SK-N-SH (cell line): ENCODE measurements around the gene ALKBH1. TPM values are rescaled to one million over a fixed set of nuclear protein-coding genes. Genes with fewer than 3 reads are reported as not detected.
"Not testable (repeated sequence)": the region's sequence is repeated elsewhere in the genome, so short reads cannot be mapped to it uniquely, and the experiment has no call there.

Source experiments
- CTCF ChIA-PET: fragments of 300-600, 350-600 bp; formaldehyde crosslinking; extraction: SDS; loops from one replicate; lab custom pipeline; 2021; lab: Yijun Ruan, JAX
- POLR2A ChIA-PET: fragments of 350-600 bp; sonication (Branson Sonifier 250); formaldehyde crosslinking; extraction: SDS; loops from one replicate; lab custom pipeline; 2020; ENCODE audit warnings: antibody characterized with exemption, inconsistent platforms; lab: Yijun Ruan, JAX
- DNase-seq: peaks from one replicate; pipeline ENCODE4 v3.0.0; 2012
- H2AFZ ChIP-seq: fragments of 200-600 bp; sonication (generic); 2 replicates; pipeline ENCODE4 v1.8.1; 2016; ENCODE audit warnings: antibody characterized with exemption, mild to moderate bottlenecking, low read depth
- H3F3A ChIP-seq: fragments of 200-600 bp; sonication (generic); replicated peaks from 2 replicates; pipeline ENCODE3; 2016; ENCODE audit warnings: antibody characterized with exemption, mild to moderate bottlenecking; ENCODE audit not compliant: insufficient read depth
- H3K27ac ChIP-seq, 2 experiments: fragments of 200-500 bp in 1 of 2; fragments of 200-600 bp in 1 of 2; sonication (Bioruptor generic) in 1 of 2; sonication (generic), shearing (Covaris generic) in 1 of 2; 2 replicates each; pipeline versions ENCODE4 v1.5.1 to v1.6.1; 2014 to 2016; ENCODE audit warnings: low read depth in 2 of 2, inconsistent platforms in 1 of 2, low read length in 1 of 2, mild to moderate bottlenecking in 1 of 2, mixed read lengths in 1 of 2
- H3K27me3 ChIP-seq: fragments of 200-600 bp; sonication (generic), shearing (Covaris generic); 2 replicates; pipeline ENCODE4 v1.6.1; 2016; ENCODE audit warnings: mixed run types; ENCODE audit not compliant: insufficient read depth
- H3K36me3 ChIP-seq, 2 experiments: fragments of 200-500 bp in 1 of 2; fragments of 200-600 bp in 1 of 2; sonication (Bioruptor generic) in 1 of 2; sonication (generic) in 1 of 2; replicated peaks in 1 of 2; 2 replicates each; pipeline versions ENCODE3 to v1.5.1; 2014 to 2016; ENCODE audit warnings: low read length in 1 of 2, mild to moderate bottlenecking in 1 of 2; ENCODE audit not compliant: insufficient read depth in 2 of 2, control insufficient read depth in 1 of 2
- H3K4me1 ChIP-seq, 2 experiments: fragments of 200-500 bp in 1 of 2; fragments of 200-600 bp in 1 of 2; sonication (Bioruptor generic) in 1 of 2; sonication (generic), shearing (Covaris generic) in 1 of 2; 2 replicates each; pipeline versions ENCODE4 v1.5.1 to v1.6.1; 2014 to 2016; ENCODE audit warnings: low read depth in 1 of 2, low read length in 1 of 2, mixed run types in 1 of 2; ENCODE audit not compliant: insufficient read depth in 2 of 2, control insufficient read depth in 1 of 2
- H3K4me2 ChIP-seq: fragments of 200-600 bp; sonication (generic), shearing (Covaris generic); 2 replicates; pipeline ENCODE4 v1.6.1; 2017; ENCODE audit warnings: mixed run types
- H3K4me3 ChIP-seq, 2 experiments: fragments of 200-500 bp in 1 of 2; fragments of 200-600 bp in 1 of 2; sonication (Bioruptor generic) in 1 of 2; sonication (generic), shearing (Covaris generic) in 1 of 2; 2 replicates each; pipeline versions ENCODE4 v1.5.1 to v1.8.1; 2014 to 2016; ENCODE audit warnings: low read depth in 2 of 2, inconsistent platforms in 1 of 2, low read length in 1 of 2, mild to moderate bottlenecking in 1 of 2, mixed read lengths in 1 of 2, moderate library complexity in 1 of 2
- H3K79me2 ChIP-seq: fragments of 200-600 bp; sonication (generic); 2 replicates; pipeline ENCODE4 v1.8.1; 2017; ENCODE audit warnings: mild to moderate bottlenecking; ENCODE audit not compliant: insufficient read depth
- H3K9ac ChIP-seq: fragments of 200-600 bp; sonication (generic); 2 replicates; pipeline ENCODE4 v1.6.1; 2017; ENCODE audit warnings: mixed run types
- H3K9me2 ChIP-seq: fragments of 200-600 bp; sonication (generic); 2 replicates; pipeline ENCODE4 v1.6.1; 2017; ENCODE audit warnings: mixed run types
- H3K9me3 ChIP-seq: fragments of 200-600 bp; sonication (generic); 2 replicates; pipeline ENCODE4 v1.6.1; 2017; ENCODE audit warnings: mixed run types, mild to moderate bottlenecking, moderate library complexity
- H4K20me1 ChIP-seq: fragments of 200-600 bp; sonication (generic); 2 replicates; pipeline ENCODE4 v1.6.1; 2017; ENCODE audit warnings: mild to moderate bottlenecking, mixed run types; ENCODE audit not compliant: insufficient read depth
- CHD2 ChIP-seq: fragments of 150-350 bp; IDR thresholded peaks from 2 replicates; pipeline ENCODE4 v1.6.1; 2018; ENCODE audit warnings: low read length; ENCODE audit not compliant: partially characterized antibody
- ELF1 ChIP-seq: IDR thresholded peaks from 2 replicates; pipeline ENCODE4 v1.4.0; 2012
- EP300 ChIP-seq, 2 experiments: IDR thresholded peaks; 2 replicates each; pipeline versions ENCODE4 v1.4.0 to v1.6.1; 2012; ENCODE audit warnings: borderline replicate concordance in 1 of 2, low read depth in 1 of 2, low read length in 1 of 2
- EZH2phosphoT487 ChIP-seq: fragments of 200-600 bp; sonication (generic); IDR thresholded peaks from 2 replicates; pipeline ENCODE4 v1.6.1; 2017; ENCODE audit warnings: low read depth, mixed run types, mild to moderate bottlenecking, antibody characterized with exemption, moderate library complexity, borderline replicate concordance
- FOSL2 ChIP-seq: IDR thresholded peaks from 2 replicates; pipeline ENCODE4 v1.4.0; 2012; ENCODE audit warnings: low read depth, mild to moderate bottlenecking, moderate library complexity, borderline replicate concordance
- FOXJ3 ChIP-seq: sonication (generic); formaldehyde crosslinking; IDR thresholded peaks from 2 replicates; pipeline ENCODE4 v1.5.1; 2020; ENCODE audit warnings: mild to moderate bottlenecking, missing genetic modification reagents
- MEF2A ChIP-seq: IDR thresholded peaks from 2 replicates; pipeline ENCODE4 v1.4.0; 2012; ENCODE audit warnings: low read depth, borderline replicate concordance
- MXI1 ChIP-seq: IDR thresholded peaks from 2 replicates; pipeline ENCODE4 v1.6.1; 2012; ENCODE audit warnings: mild to moderate bottlenecking, low read depth, low read length, improper control_type of control experiment
- POLR2AphosphoS5 ChIP-seq: IDR thresholded peaks from 2 replicates; pipeline ENCODE4 v1.6.1; 2012; ENCODE audit warnings: low read depth, low read length
- RAD21 ChIP-seq: IDR thresholded peaks from 2 replicates; pipeline ENCODE4 v1.6.1; 2012; ENCODE audit warnings: mild to moderate bottlenecking, low read length
- REST ChIP-seq: IDR thresholded peaks from 2 replicates; pipeline ENCODE4 v1.6.1; 2012; ENCODE audit warnings: mild to moderate bottlenecking, low read depth, low read length, moderate library complexity
- RXRA ChIP-seq: IDR thresholded peaks from 2 replicates; pipeline ENCODE4 v1.4.0; 2012; ENCODE audit warnings: low read depth, mild to moderate bottlenecking, borderline replicate concordance
- SMC3 ChIP-seq: IDR thresholded peaks from 2 replicates; pipeline ENCODE4 v1.6.1; 2012; ENCODE audit warnings: low read depth, low read length, improper control_type of control experiment
- TCF12 ChIP-seq: IDR thresholded peaks from 2 replicates; pipeline ENCODE4 v1.4.0; 2012
- YY1 ChIP-seq: IDR thresholded peaks from 2 replicates; pipeline ENCODE4 v1.4.0; 2012; ENCODE audit warnings: low read depth, mild to moderate bottlenecking
- WGBS: methylation state at CpG from one replicate; pipeline ENCODE4 v1.1.6; 2017; ENCODE audit warnings: low lambda C conversion rate; 5-methylcytosine and 5-hydroxymethylcytosine counted together
- polyA plus RNA-seq, 3 experiments: library from polyadenylated mRNA; depleted of rRNA; stranded (reverse); fragments of >200 nt; gene quantifications; 2 replicates each; pipeline ENCODE4 v1.2.3, GENCODE V29; 2012
- TF ChIP-seq, protein P1 (sequence below): fragments of 200-600 bp; sonication (generic); IDR thresholded peaks from 2 replicates; pipeline ENCODE4 v1.6.1; 2017; ENCODE audit warnings: antibody characterized with exemption, mild to moderate bottlenecking, moderate library complexity

ALKBH1 gene
- polyA plus RNA-seq, 1 of the 3 experiments (the other 2 are of a cell fraction), result 10.7 TPM

GRCh38 chr14:77663293-77663692, 44.5 kb downstream of the ALKBH1 start:
- H3K4me2 ChIP-seq, result no peak overlapping the region
- 77% methylated on average over 6 of the region's 6 CpGs for WGBS
- no peaks in the 10 kb centered on the region for H3K79me2 ChIP-seq
- H3K36me3 ChIP-seq, result no peaks in the 10 kb centered on the region
- ChIA-PET CTCF (interaction anchor here (1.0 kb wide), 1 partner anchor 8 kb away, joined by 4 read pairs; no protein-coding TSS in a partner anchor), POLR2A (no interaction called here)
- no peak overlapping the region for H2AFZ ChIP-seq
- H4K20me1 ChIP-seq, result no peaks in the 10 kb centered on the region
- DNase-seq, result no peak
- H3K27ac ChIP-seq, result peak overlapping the region in 1 of 2 experiments; percentile 14; a peak in 1 of 4 replicates
- no peak for TF ChIP-seq MEF2A
- no peak for TF ChIP-seq FOSL2
- TF ChIP-seq TCF12, result no peak
- TF ChIP-seq FOXJ3, result no peak
- TF ChIP-seq, protein P1, sequence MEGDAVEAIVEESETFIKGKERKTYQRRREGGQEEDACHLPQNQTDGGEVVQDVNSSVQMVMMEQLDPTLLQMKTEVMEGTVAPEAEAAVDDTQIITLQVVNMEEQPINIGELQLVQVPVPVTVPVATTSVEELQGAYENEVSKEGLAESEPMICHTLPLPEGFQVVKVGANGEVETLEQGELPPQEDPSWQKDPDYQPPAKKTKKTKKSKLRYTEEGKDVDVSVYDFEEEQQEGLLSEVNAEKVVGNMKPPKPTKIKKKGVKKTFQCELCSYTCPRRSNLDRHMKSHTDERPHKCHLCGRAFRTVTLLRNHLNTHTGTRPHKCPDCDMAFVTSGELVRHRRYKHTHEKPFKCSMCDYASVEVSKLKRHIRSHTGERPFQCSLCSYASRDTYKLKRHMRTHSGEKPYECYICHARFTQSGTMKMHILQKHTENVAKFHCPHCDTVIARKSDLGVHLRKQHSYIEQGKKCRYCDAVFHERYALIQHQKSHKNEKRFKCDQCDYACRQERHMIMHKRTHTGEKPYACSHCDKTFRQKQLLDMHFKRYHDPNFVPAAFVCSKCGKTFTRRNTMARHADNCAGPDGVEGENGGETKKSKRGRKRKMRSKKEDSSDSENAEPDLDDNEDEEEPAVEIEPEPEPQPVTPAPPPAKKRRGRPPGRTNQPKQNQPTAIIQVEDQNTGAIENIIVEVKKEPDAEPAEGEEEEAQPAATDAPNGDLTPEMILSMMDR, result no peak
- no peak for TF ChIP-seq YY1
- no peak for TF ChIP-seq EP300 (IDR thresholded peaks at IDR 0.05; ENCODE audit: borderline replicate concordance in 1 of 2, low read depth in 1 of 2, low read length in 1 of 2)
- TF ChIP-seq CHD2, result no peak
- TF ChIP-seq ELF1, result no peak
- TF ChIP-seq MXI1, result no peak
- no peak for TF ChIP-seq POLR2AphosphoS5
- no peak for TF ChIP-seq EZH2phosphoT487
- no peak for TF ChIP-seq RAD21
- TF ChIP-seq SMC3, result no peak
- TF ChIP-seq REST, result no peak
- TF ChIP-seq RXRA, result no peak
- H3K27me3 ChIP-seq, result no peaks in the 10 kb centered on the region
- H3K9me2 ChIP-seq, result no peaks in the 10 kb centered on the region
- peaks cover 5% of the 10 kb centered on the region for H3F3A ChIP-seq
- H3K9ac ChIP-seq, result no peak overlapping the region
- peaks cover 0 to 5% of the 10 kb centered on the region in 2 experiments; a peak in 1 of 4 replicates for H3K4me1 ChIP-seq
- H3K4me3 ChIP-seq, result no peak overlapping the region
- no peaks in the 10 kb centered on the region for H3K9me3 ChIP-seq

DNA sequence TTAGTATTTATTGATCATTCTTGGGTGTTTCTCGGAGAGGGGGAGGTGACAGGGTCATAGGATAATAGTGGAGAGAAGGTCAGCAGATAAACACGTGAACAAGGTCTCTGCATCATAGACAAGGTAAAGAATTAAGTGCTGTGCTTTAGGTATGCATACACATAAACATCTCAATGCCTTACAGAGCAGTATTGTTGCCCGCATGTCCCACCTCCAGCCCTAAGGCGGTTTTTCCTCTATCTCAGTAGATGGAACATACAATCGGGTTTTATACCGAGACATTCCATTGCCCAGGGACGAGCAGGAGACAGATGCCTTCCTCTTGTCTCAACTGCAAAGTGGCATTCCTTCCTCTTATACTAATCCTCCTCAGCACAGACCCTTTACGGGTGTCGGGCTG, 46.3 kb downstream of the ALKBH1 start:
- H3K27me3 ChIP-seq, H3F3A ChIP-seq, H3K9me2 ChIP-seq, H4K20me1 ChIP-seq, CTCF ChIA-PET, H2AFZ ChIP-seq, H3K79me2 ChIP-seq, H3K27ac ChIP-seq, H3K9ac ChIP-seq, H3K36me3 ChIP-seq, H3K4me1 ChIP-seq, DNase-seq, H3K4me3 ChIP-seq, H3K9me3 ChIP-seq, H3K4me2 ChIP-seq, POLR2A ChIA-PET: not testable (repeated sequence)
- WGBS, result 80% methylated on average over 8 of the region's 9 CpGs
